ENCODE data around the gene ANGPTL4. TPM values are rescaled to one million over a fixed set of nuclear protein-coding genes. Genes with fewer than 3 reads are reported as not detected.
"Not testable (repeated sequence)": the region's sequence is repeated elsewhere in the genome, so short reads cannot be mapped to it uniquely, and the experiment has no call there.

The ANGPTL4 gene
- total RNA-seq, 1 experiment from 2014 or later = 0.19 TPM

DNA sequence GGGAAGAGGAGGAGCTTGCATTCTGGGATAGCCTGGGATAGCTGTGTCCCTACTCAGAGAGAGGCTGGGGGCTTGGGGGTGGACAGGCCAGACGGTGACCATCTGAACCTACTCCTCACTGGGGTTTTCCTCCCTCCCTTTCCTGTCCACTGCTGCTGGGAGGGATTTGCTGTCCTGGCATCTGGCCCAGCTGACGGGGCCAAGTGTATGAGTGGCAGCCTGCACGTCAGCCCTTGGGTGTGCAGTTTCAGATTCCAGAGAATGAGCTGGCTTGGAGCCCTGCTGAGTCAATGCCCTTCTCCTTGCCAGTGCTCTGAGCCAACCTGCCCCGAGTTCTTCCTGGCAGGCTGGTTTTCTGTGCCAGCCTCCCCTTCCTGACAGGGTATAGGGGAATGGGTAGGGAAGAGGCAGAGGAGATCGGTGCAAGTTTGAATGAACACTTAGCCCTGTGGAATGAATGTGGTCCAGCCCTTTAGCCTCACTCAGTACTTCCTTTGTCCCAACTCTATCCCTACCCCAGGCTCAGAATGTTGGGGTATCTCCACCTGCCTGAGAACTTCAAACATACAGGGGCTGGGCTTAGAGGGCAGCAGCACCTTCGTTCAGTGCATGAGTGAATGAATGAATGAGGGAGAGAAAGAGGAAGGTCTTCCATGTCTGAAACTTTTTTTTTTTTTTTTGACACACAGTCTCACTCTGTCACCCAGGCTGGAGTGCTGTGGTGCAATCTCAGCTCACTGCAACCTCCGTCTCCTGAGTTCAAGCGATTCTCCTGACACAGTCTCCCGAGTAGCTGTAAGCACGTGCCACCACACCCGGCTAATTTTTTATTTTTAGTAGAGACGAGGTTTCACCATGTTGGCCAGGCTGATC, 1.8 kb upstream of the ANGPTL4 start:
- peak; percentile 100 for DNase-seq (ENCODE audit: low spot score)

DNA sequence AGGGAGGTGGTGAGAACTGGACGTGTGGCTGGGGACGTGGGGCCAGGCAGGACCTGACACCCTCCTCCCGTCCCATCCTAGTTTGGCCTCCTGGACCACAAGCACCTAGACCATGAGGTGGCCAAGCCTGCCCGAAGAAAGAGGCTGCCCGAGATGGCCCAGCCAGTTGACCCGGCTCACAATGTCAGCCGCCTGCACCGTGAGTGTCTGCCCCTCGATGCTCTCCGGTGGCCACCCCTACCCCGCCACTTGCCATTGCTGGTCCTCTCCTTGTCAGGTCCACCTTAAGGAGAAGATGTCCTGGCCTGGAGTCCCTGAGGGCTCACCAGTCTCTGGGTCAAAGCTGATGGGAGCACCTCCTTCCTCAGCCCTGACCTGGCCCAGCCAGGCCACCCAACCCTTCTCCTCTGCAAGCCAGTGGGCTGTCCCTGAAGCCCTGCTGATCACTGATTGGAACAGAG, 2.2 kb downstream of the ANGPTL4 start:
- DNase-seq (ENCODE audit: low spot score) = no peak

DNA sequence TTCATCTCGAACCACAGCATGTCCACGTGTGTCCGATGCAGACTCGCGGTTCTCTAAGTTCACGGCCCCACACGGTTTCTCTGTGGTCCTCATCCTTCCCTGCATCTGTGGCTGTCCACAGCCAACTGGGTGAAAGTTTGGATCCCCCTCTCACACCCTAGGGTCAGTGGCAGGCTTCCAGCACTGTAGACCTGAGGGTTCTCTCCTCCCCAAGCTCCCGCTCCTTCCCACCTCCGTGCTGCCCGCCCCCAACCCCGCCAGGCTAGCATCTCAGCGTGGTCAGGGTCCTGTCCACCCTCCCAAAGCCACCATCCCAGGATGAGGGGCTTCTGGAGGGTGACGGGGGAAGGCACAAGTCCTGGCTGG, 3.0 kb downstream of the ANGPTL4 start:
- DNase-seq (ENCODE audit: low spot score) = no peak

DNA sequence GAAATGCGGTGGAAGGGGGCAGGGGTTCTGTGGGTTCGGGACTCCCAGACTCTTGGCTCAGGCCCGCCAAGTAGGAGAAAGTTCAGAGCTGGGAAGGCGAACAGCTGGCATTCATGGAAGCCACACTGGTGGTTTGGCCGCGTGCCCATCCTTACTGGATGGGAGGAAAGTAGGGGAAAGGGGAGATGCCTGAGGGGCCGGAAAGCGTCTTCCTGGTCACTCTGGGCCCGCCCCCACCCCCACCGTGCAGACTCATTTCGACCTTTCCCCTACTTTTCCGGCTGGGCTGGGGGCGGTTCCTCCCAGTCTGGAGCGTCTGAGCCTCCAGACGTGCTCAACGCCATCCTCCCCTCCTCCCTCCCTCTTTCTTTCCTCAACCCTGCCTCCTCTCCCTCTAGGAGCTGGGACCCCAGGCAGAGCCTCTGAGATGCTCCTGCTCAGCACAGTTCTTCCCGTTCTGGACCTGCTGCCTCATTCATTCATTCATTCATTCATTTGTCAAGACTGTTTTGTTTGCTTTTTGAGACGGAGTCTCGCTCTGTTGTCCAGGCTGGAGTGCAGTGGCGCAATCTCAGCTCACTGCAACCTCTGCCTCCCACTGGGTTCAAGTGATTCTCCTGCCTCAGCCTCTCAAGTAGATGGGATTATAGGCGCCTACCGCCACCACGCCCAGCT, 3.5 kb downstream of the ANGPTL4 start:
- DNase-seq (ENCODE audit: low spot score) = peak; percentile 99

DNA sequence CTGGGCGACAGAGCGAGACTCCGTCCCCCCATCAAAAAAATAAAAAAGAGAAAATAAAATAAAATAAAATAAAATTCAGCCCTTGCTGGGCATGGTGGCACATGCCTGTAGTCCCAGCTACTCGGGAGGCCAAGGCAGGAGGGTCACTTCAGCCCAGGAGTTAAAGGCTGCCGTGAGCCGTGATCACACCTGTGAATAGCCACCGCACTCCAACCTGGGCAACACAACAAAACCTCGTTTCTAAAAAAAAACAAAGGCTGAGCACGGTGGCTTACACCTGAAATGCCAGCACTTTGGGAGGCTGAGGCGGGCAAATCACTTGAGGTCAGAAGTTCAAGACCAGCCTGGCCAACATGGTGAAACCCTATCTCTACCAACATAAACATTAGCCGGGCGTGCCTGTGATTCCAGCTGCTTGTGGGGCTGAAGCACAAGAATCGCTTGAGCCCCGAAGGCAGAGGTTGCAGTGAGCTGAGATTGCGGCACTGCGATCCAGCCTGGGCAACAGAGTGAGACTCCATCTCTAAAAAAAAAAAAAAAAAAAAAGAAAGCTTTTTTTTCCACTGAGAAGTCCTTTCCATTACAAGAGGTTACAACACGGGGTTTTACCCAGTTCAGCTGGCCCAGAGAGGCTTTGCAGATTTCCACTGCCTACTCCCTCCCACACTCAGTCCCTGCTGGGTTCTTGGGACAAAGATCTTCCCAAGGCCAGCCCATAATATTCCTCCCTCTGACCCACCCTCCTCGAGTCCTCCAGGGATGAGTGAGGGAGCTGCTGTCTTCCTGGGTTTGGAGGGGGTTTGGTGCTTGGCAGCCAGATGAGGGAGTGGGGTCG, 6.4 kb downstream of the ANGPTL4 start:
- peak; percentile 81 for DNase-seq (ENCODE audit: low spot score)

DNA sequence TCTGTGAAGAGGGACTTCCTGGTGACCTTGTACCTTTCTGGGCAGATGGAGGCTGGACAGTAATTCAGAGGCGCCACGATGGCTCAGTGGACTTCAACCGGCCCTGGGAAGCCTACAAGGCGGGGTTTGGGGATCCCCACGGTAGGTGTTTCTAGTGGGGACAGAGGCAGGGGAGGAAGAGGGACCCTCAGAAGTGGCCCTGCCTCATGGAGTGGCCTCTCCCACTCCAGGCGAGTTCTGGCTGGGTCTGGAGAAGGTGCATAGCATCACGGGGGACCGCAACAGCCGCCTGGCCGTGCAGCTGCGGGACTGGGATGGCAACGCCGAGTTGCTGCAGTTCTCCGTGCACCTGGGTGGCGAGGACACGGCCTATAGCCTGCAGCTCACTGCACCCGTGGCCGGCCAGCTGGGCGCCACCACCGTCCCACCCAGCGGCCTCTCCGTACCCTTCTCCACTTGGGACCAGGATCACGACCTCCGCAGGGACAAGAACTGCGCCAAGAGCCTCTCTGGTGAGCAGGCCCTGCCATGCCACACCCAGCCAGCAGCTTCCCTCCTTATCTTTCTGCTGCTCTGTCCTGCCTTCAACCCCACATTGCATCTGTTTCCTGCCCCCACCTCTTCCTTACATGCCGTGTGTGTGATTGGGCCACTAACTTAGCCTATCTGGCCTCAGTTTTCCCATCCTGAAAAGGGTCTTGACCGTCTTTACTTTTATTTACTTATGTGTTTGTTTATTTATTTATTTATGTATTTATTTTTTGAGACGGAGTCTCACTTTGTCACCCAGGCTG, 7.3 kb downstream of the ANGPTL4 start:
- DNase-seq (ENCODE audit: low spot score) = no peak

DNA sequence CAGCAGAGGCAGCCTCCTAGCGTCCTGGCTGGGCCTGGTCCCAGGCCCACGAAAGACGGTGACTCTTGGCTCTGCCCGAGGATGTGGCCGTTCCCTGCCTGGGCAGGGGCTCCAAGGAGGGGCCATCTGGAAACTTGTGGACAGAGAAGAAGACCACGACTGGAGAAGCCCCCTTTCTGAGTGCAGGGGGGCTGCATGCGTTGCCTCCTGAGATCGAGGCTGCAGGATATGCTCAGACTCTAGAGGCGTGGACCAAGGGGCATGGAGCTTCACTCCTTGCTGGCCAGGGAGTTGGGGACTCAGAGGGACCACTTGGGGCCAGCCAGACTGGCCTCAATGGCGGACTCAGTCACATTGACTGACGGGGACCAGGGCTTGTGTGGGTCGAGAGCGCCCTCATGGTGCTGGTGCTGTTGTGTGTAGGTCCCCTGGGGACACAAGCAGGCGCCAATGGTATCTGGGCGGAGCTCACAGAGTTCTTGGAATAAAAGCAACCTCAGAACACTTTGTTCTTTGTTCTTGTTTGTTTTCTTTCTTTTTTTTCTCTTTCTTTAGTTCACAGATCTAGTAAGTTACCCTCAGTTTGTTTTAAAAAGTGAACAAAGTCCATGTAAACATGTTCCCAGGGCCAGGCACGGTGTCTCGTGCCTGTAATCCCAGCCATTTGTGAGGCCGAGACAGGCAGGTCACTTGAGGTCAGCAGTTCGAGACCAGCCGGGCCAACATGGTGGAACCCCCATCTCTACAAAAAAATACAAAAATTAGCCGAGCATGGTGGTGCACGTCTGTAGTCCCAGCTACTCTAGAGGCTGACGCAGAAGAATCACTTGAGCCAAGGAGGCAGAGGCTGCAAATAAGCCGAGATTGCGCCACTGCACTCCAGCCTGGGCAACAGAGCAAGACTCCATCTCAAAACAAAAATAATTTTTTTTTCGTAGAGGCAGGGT, 10.2 kb downstream of the ANGPTL4 start:
- DNase-seq (ENCODE audit: low spot score) = peak; percentile 40

DNA sequence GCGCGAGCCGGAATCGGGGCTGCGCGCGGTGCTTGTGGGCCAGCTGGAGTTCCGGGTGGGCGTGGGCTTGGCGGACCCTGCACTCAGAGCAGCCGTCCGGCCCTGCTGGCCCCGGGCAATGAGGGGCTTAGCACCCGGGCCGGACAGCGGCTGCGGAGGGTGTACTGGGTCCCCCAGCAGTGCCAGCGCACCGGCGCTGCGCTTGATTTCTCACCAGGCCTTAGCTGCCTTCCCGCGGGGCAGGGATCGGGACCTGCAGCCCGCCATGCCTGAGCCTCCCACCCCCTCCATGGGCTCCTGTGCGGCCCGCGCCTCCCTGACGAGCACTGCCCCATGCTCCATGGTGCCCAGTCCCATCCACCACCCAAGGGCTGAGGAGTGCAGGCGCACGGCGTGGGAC, 11.8 kb downstream of the ANGPTL4 start:
- not testable (repeated sequence) for DNase-seq (ENCODE audit: low spot score)

DNA sequence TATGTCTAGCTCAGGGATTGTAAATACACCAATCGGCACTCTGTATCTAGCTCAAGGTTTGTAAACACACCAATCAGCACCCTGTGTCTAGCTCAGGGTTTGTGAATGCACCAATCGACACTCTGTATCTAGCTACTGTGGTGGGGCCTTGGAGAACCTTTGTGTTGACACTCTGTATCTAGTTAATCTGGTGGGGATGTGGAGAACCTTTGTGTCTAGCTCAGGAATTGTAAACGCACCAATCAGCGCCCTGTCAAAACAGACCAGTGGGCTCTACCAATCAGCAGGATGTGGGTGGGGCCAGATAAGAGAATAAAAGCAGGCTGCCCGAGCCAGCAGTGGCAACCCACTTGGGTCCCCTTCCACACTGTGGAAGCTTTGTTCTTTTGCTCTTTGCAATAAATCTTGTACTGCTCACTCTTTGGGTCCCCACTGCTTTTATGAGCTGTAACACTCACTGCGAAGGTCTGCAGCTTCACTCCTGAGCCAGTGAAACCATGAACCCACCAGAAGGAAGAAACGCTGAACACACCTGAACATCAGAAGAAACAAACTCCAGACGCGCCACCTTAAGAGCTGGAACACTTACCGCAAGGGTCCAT, 12.5 kb downstream of the ANGPTL4 start:
- DNase-seq (ENCODE audit: low spot score) = not testable (repeated sequence)

DNA sequence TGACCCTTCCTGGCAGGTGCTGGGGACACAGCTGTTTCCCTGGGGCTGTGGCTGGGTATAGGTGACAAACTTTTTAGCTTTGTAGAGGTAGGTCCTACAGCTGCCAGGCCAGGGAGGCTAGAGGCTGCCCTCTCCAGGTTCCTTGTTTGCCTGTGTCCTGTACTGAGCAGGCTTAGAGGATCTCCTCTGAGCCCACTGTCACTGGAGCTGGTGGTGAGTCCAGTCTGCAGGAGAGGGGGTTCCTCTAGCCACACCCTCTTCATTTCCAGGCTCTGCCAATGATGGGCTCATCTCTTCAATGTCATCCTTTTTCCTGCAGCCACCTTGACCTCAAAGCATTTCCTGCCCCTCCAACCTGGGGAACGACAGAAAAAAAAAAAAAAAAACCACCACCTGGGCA, 13.6 kb downstream of the ANGPTL4 start:
- DNase-seq (ENCODE audit: low spot score) = no peak

DNA sequence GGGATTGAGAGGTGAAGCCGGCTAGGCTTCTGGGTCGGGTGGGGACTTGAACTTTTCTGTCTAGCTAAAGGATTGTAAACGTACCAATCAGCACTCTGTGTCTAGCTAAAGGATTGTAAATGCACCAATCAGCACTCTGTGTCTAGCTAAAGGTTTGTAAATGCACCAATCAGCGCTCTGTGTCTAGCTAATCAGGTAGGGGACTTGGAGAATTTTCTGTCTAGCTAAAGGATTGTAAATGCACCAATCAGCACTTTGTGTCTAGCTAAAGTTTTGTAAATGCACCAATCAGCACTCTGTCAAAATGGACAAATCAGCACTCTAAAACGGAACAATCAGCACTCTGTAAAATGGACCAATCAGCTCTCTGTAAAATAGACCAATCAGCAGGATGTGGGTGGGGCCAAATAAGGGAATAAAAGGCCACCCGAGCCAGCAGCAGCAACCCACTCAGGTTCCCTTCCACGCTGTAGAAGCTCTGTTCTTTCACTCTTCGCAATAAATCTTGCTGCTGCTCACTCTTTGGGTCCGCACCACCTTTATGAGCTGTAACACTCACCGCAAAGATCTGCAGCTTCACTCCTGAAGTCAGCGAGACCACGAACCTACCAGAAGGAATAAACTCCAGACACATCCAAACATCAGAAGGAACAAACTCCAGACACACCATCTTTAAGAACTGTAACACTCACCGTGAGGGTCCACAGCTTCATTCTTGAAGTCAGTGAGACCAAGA, 15.4 kb downstream of the ANGPTL4 start:
- not testable (repeated sequence) for DNase-seq (ENCODE audit: low spot score)

DNA sequence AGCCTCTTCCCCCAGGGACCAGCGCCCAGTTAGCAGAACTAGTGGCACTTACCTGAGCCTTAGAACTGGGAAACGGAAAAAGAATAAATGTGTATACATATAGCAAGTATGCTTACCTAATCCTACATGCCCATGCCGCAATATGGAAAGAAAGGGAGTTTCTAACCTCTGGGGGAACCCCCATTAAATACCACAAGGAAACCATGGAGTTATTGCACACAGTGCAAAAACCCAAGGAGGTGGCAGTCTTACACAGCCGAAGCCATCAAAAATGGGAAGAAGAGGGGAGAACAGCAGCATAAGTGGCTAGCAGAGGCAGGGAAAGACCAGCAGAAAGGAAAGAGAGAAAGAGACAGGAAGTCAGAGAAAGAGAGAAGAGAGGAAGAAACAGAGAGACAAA, 20.6 kb downstream of the ANGPTL4 start:
- not testable (repeated sequence) for DNase-seq (ENCODE audit: low spot score)

DNA sequence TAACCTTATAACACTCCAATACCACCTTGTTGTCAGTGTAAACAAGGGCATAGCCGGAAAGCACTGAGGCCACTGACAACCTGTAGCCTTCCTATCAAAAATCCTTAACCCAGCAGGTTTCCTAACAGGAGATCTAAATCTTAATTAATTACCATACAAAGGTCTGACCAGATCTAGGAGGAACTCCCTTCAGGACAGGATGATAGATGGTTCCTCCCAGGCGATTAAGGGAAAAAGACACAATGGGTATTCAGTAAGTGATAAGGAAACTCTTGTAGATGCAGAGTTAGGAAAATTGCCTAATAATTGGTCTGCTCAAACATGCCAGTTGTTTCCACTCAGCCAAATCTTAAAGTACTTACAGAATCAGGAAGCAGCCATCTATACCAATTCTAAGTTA, 21.1 kb downstream of the ANGPTL4 start:
- not testable (repeated sequence) for DNase-seq (ENCODE audit: low spot score)

DNA sequence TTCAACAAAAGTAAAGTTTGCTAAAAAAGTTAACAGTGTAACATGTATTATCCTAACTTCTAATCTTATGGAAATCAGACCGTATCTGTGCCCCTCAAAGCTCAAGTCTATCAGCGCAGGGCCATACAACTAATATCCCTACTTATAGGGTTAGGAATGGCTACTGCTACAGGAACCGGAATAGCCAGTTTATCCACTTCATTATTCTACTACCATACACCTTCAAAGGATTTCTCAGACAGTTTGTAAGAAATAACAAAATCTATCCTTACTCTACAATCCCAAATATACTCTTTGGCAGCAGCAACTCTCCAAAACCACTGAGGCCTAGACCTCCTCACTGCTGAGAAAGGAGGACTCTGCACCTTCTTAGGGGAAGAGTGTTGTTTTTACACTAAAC, 21.6 kb downstream of the ANGPTL4 start:
- DNase-seq (ENCODE audit: low spot score) = not testable (repeated sequence)

DNA sequence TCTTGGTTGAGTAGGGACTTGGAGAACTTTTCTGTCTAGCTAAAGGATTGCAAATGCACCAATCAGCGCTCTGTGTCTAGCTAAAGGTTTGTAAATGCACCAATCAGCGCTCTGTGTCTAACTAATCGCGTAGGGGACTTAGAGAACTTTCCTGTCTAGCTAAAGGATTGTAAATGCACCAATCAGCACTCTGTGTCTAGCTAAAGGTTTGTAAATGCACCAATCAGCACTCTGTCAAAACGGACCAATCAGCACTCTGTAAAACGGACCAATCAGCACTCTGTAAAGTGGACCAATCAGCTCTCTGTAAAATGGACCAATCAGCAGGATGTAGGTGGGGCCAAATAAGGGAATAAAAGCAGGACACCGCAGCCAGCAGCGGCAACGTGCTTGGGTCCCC, 22.5 kb downstream of the ANGPTL4 start:
- DNase-seq (ENCODE audit: low spot score) = not testable (repeated sequence)

DNA sequence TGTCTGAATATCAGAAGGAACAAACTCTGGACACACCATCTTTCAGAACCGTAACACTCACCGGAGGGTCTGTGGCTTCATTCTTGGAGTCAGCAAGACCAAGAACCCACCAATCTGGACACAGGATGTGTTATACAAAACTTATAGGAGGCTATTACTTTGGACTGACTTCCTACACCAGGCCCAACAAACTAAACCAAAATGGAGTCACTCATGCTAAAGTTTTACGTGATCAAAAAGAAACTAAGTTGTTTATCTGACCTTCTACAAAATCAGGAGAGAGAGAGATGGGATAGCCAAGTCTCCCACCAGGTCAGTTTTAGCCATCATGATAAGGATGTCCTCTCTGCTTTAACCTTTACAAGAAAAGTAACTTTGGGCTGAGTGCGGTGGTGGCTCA, 23.0 kb downstream of the ANGPTL4 start:
- no peak for DNase-seq (ENCODE audit: low spot score)

DNA sequence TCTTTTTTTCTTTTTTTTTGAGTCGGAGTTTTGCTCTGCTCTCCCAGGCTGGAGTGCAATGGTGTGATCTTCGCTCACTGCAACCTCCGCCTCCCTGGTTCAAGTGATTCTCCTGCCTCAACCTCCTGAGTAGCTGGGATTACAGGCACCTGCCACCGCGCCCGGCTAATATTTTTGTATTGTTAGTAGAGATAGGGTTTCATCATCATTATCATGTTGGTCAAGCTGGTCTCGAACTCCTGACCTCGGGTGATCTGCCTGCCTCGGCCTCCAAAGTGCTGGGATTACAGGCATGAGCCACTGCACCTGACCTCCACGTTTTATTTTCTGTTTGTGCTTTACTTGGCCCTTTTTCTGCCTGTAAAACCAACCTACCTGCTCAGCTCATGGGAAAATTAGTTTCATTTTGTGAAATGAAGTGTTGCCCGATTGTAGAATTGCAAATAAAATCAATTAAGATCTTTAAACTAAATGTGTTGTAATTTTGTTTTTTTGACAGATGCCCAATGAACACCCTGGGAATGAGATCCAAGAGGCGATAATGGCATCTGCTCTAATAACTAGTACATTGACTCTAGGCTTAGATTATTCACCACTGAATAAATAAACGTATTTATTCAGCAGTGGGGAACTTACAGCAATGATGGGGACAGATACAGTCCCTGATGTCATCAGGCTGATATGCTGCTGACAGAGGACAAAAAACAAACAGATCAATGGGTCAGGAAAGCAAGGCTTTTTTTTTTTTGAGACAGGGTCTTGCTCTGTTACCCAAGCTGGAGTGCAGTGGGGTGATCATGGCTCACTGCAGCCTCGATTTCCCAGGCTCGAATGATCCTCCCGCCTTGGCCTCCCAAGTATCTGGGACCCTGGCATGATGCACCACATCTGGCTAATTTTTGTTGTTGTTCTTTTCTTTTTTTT, 24.0 kb downstream of the ANGPTL4 start:
- DNase-seq (ENCODE audit: low spot score) = no peak

DNA sequence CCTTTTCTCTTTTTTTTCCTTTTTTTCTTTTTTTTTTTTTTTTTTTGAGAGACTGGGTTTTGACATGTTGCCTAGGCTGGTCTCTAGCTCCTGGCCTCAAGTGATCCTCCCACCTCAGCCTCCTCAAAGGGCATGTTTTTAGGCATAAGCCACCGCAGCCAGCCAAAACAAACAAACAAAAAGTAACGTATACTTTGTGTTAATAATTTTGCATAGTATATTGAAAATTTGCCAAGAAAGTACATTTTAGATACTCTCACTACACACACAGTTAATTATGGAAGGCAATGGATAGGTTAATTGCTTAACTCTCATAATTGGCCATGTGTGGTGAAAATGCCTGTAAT, 24.6 kb downstream of the ANGPTL4 start:
- DNase-seq (ENCODE audit: low spot score) = no peak
